ENCODE measurements around the gene SLCO4A1.

DNA sequence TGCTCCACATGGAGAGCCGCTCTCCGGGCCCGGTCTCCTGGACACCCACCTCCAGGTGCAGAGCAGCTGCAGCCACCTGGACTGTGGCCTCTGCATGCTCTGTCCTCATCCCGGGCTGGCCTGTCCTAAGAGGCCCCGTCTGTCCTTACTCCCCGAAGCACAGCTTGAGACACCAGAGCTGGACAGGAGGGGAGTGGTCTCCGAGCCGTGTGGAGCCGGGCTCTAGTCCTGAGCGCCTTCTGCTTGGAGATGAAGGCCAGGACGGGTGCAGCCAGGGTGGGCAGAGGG is 59.7 kb downstream of the SLCO4A1 start:
- TF ChIP-seq POLR2A (IDR thresholded peaks at IDR 0.05): no peak
- TF ChIP-seq, protein P1, sequence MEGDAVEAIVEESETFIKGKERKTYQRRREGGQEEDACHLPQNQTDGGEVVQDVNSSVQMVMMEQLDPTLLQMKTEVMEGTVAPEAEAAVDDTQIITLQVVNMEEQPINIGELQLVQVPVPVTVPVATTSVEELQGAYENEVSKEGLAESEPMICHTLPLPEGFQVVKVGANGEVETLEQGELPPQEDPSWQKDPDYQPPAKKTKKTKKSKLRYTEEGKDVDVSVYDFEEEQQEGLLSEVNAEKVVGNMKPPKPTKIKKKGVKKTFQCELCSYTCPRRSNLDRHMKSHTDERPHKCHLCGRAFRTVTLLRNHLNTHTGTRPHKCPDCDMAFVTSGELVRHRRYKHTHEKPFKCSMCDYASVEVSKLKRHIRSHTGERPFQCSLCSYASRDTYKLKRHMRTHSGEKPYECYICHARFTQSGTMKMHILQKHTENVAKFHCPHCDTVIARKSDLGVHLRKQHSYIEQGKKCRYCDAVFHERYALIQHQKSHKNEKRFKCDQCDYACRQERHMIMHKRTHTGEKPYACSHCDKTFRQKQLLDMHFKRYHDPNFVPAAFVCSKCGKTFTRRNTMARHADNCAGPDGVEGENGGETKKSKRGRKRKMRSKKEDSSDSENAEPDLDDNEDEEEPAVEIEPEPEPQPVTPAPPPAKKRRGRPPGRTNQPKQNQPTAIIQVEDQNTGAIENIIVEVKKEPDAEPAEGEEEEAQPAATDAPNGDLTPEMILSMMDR (IDR thresholded peaks at IDR 0.05): no peak

Data from adrenal gland (tissue), 5 donors.